SW 1271 (cell line): ENCODE measurements around the gene KCNJ15.

ENCODE experiments used
- DNase-seq, 2 experiments: peaks; one replicate each; lab custom pipeline; 2025; lab: John Stamatoyannopoulos, UW

The KCNJ15 gene

GRCh38 chr21:38299671-38300070 is 42.9 kb downstream of the KCNJ15 start:
- DNase-seq, result no peak

- no peak for DNase-seq
These were observed 43.4 kb downstream of the KCNJ15 start for GRCh38 chr21:38300141-38300578.

GRCh38 chr21:38301321-38302214 is 44.8 kb downstream of the KCNJ15 start:
- DNase-seq, result no peak

GRCh38 chr21:38303300-38303699 is 46.5 kb downstream of the KCNJ15 start:
- no peak for DNase-seq

GRCh38 chr21:38306433-38307141 is 49.8 kb downstream of the KCNJ15 start:
- DNase-seq, result peak in 1 of 2 experiments; percentile 18

- DNase-seq, result no peak
These were observed 51.2 kb downstream of the KCNJ15 start for GRCh38 chr21:38307771-38308531.

- DNase-seq, result no peak
These were observed 51.8 kb downstream of the KCNJ15 start for GRCh38 chr21:38308532-38309119.

GRCh38 chr21:38310646-38311485 is 54.1 kb downstream of the KCNJ15 start:
- no peak for DNase-seq

- no peak for DNase-seq
These were observed 55.0 kb downstream of the KCNJ15 start for GRCh38 chr21:38311765-38312164.

- no peak for DNase-seq
These were observed 56.0 kb downstream of the KCNJ15 start for GRCh38 chr21:38312822-38313221.

GRCh38 chr21:38314558-38314957 is 57.8 kb downstream of the KCNJ15 start:
- DNase-seq, result no peak

GRCh38 chr21:38315122-38315521 is 58.3 kb downstream of the KCNJ15 start:
- DNase-seq, result no peak

GRCh38 chr21:38319781-38320180 is 63.0 kb downstream of the KCNJ15 start:
- DNase-seq, result no peak

- no peak for DNase-seq
These were observed 64.8 kb downstream of the KCNJ15 start for GRCh38 chr21:38321568-38321967.

GRCh38 chr21:38322311-38322950 is 65.6 kb downstream of the KCNJ15 start:
- DNase-seq, result no peak

GRCh38 chr21:38323721-38324531 is 67.1 kb downstream of the KCNJ15 start:
- no peak for DNase-seq

- DNase-seq, result no peak
These were observed 68.4 kb downstream of the KCNJ15 start for GRCh38 chr21:38325216-38325615.

- DNase-seq, result no peak
These were observed 69.1 kb downstream of the KCNJ15 start for GRCh38 chr21:38325731-38326420.

GRCh38 chr21:38326429-38326828 is 69.6 kb downstream of the KCNJ15 start:
- no peak for DNase-seq
